AG04449 (cell line): ENCODE results near the gene ABLIM1.

ENCODE experiments used
- CTCF ChIA-PET: fragments of 350-600 bp; formaldehyde crosslinking; extraction: SDS; loops from one replicate; lab custom pipeline; 2021; ENCODE audit warnings: antibody characterized with exemption; lab: Yijun Ruan, JAX
- POLR2A ChIA-PET: fragments of 400-600, 350-600 bp; formaldehyde crosslinking; extraction: SDS; loops from one replicate; lab custom pipeline; 2020; ENCODE audit warnings: antibody characterized with exemption, inconsistent platforms; lab: Yijun Ruan, JAX
- DNase-seq: peaks from one replicate; pipeline ENCODE4 v3.0.0-alpha.2; 2010; ENCODE audit warnings: low read depth, low spot score
- H3K4me3 ChIP-seq: 2 replicates; pipeline ENCODE4 v1.5.1; 2011; ENCODE audit warnings: low read depth, mild to moderate bottlenecking, control low read depth, low read length
- CTCF ChIP-seq: IDR thresholded peaks from one replicate; pipeline ENCODE4 v1.5.1; 2011; ENCODE audit warnings: mild to moderate bottlenecking, moderate library complexity, low read length, control low read depth, inconsistent platforms; ENCODE audit not compliant: insufficient read depth; ENCODE audit errors: missing control alignments

The ABLIM1 gene

GRCh38 chr10:114642729-114643128 lies 15.3 kb downstream of the ABLIM1 start:
- TF ChIP-seq CTCF: no peak
- no peak overlapping the region for H3K4me3 ChIP-seq
- POLR2A ChIA-PET: interaction anchor here (0.6 kb wide), 1 partner anchor 10 kb away, joined by 3 read pairs; no protein-coding TSS in a partner anchor
- no peak for DNase-seq
- CTCF ChIA-PET: no interaction called here

- TF ChIP-seq CTCF: no peak
- no peak overlapping the region for H3K4me3 ChIP-seq
- ChIA-PET CTCF (no interaction called here), POLR2A (interaction anchor here (1.3 to 1.4 kb wide), 2 partner anchors 9 to 12 kb away, joined by 4 read pairs; no protein-coding TSS in a partner anchor)
- DNase-seq: peak; percentile 98
Observed at GRCh38 chr10:114638821-114639625, 19.1 kb downstream of the ABLIM1 start.

GRCh38 chr10:114635797-114636550 lies 22.1 kb downstream of the ABLIM1 start:
- POLR2A ChIA-PET: interaction anchor here (1.1 kb wide), 1 partner anchor 19 kb away, joined by 3 read pairs; no protein-coding TSS in a partner anchor
- CTCF ChIA-PET: interaction anchor here (0.9 to 2.0 kb wide), 2 partner anchors 12 to 150 kb away, joined by 4 to 6 read pairs; no protein-coding TSS in a partner anchor
- TF ChIP-seq CTCF: no peak
- H3K4me3 ChIP-seq: no peak overlapping the region
- no peak for DNase-seq

GRCh38 chr10:114635101-114635500 lies 23.0 kb downstream of the ABLIM1 start:
- no peak overlapping the region for H3K4me3 ChIP-seq
- TF ChIP-seq CTCF: no peak
- no peak for DNase-seq
- CTCF ChIA-PET: interaction anchor here (0.9 to 2.0 kb wide), 3 partner anchors 9 to 151 kb away, joined by 4 to 6 read pairs (median 4); no protein-coding TSS in a partner anchor
- POLR2A ChIA-PET: interaction anchor here (0.6 to 1.1 kb wide), 2 partner anchors 18 to 20 kb away, joined by 3 read pairs; no protein-coding TSS in a partner anchor

- peak; percentile 90 for DNase-seq
- ChIA-PET CTCF (interaction anchor here (1.3 to 2.0 kb wide), 2 partner anchors 9 to 152 kb away, joined by 4 to 6 read pairs; no protein-coding TSS in a partner anchor), POLR2A (interaction anchor here (0.6 to 1.1 kb wide), 2 partner anchors 18 to 21 kb away, joined by 3 read pairs; no protein-coding TSS in a partner anchor)
- TF ChIP-seq CTCF: no peak
- no peak overlapping the region for H3K4me3 ChIP-seq
Observed at GRCh38 chr10:114634609-114634979, 23.5 kb downstream of the ABLIM1 start.
